PC-3 (cell line): Measurements from ENCODE around the gene FGF16. TPM values are rescaled to one million over a fixed set of nuclear protein-coding genes. Genes with fewer than 3 reads are reported as not detected.
A peak's percentile ranks its signal among the peaks of the same experiment; 100 is the strongest.

ENCODE experiments used
- ATAC-seq: fragments of 200-7000 bp; cut with Tn5 transposase; 2 replicates; pipeline ENCODE4 v1.9.1; 2020; ENCODE audit warnings: mild to moderate bottlenecking, moderate library complexity
- BruUV-seq: library from RNA; stranded (reverse); fragments of 400-500 nt; replicated peaks from 2 replicates; lab custom pipeline; 2021; lab: Mats Ljungman, UMichigan
- CTCF ChIA-PET: fragments of 300-600 bp; sonication (Branson Sonifier 250); formaldehyde crosslinking; loops from one replicate; lab custom pipeline; 2022; ENCODE audit warnings: antibody characterized with exemption; lab: Charles Lee
- POLR2A ChIA-PET: fragments of 300-600 bp; sonication (Branson Sonifier 250); formaldehyde crosslinking; loops from one replicate; lab custom pipeline; 2022; ENCODE audit warnings: antibody characterized with exemption; ENCODE audit not compliant: unreplicated experiment; lab: Charles Lee
- DNase-seq: peaks from one replicate; pipeline ENCODE4 v3.0.0-alpha.2; 2015
- H2AFZ ChIP-seq: fragments of 300-600 bp; sonication (generic); 2 replicates; pipeline ENCODE4 v1.6.0; 2016; ENCODE audit warnings: antibody characterized with exemption, low read length
- H3F3A ChIP-seq: fragments of 300-600 bp; sonication (generic); one replicate; pipeline ENCODE4 v1.6.0; 2017; ENCODE audit warnings: antibody characterized with exemption, low read length, control low read depth, mild to moderate bottlenecking; ENCODE audit not compliant: unreplicated experiment
- H3K27ac ChIP-seq: fragments of 300-600 bp; sonication (generic); 2 replicates; pipeline ENCODE4 v1.5.1; 2016; ENCODE audit warnings: mild to moderate bottlenecking, low read length
- H3K27me3 ChIP-seq: fragments of 300-600 bp; sonication (generic); 2 replicates; pipeline ENCODE4 v1.6.1; 2016; ENCODE audit warnings: low read length, mixed read lengths
- H3K36me3 ChIP-seq: fragments of 300-600 bp; sonication (generic); 2 replicates; pipeline ENCODE4 v1.6.1; 2016; ENCODE audit warnings: low read depth, mixed run types, low read length, mixed read lengths
- H3K4me1 ChIP-seq: fragments of 300-600 bp; sonication (generic); 2 replicates; pipeline ENCODE4 v1.5.1; 2016; ENCODE audit warnings: low read length; ENCODE audit not compliant: insufficient read depth
- H3K4me2 ChIP-seq: fragments of 300-600 bp; sonication (generic); 2 replicates; pipeline ENCODE4 v1.6.0; 2016; ENCODE audit warnings: low read length
- H3K4me3 ChIP-seq: fragments of 300-600 bp; sonication (generic); 2 replicates; pipeline ENCODE4 v1.5.1; 2016; ENCODE audit warnings: mild to moderate bottlenecking, low read length, mixed read lengths
- H3K79me2 ChIP-seq: fragments of 300-600 bp; sonication (generic); 2 replicates; pipeline ENCODE4 v1.6.1; 2017; ENCODE audit warnings: low read length, mixed read lengths
- H3K9ac ChIP-seq: fragments of 300-600 bp; sonication (generic); 2 replicates; pipeline ENCODE4 v1.6.0; 2016; ENCODE audit warnings: mild to moderate bottlenecking, low read length
- H3K9me2 ChIP-seq: fragments of 300-600 bp; sonication (generic); replicated peaks from 2 replicates; pipeline ENCODE4 v1.6.1; 2016; ENCODE audit warnings: mixed run types, low read length, mixed read lengths
- H3K9me3 ChIP-seq: fragments of 300-600 bp; sonication (generic); 2 replicates; pipeline ENCODE4 v1.6.1; 2016; ENCODE audit warnings: low read length, mixed read lengths
- H4K20me1 ChIP-seq: fragments of 300-600 bp; sonication (generic); 2 replicates; pipeline ENCODE4 v1.6.1; 2016; ENCODE audit warnings: low read length, mixed read lengths
- EZH2 ChIP-seq: fragments of 300-600 bp; sonication (generic); IDR thresholded peaks from one replicate; pipeline ENCODE4 v1.6.1; 2017; ENCODE audit warnings: antibody characterized with exemption, mild to moderate bottlenecking, low read length; ENCODE audit not compliant: unreplicated experiment
- EZH2phosphoT487 ChIP-seq: fragments of 300-600 bp; sonication (generic); IDR thresholded peaks from 2 replicates; pipeline ENCODE4 v1.6.1; 2018; ENCODE audit warnings: mild to moderate bottlenecking, antibody characterized with exemption, low read length, borderline replicate concordance
- intact Hi-C: fragments of 100-400 bp; cut with micrococcal nuclease; formaldehyde crosslinking; loops from 2 replicates; pipeline ENCODE4 v1.9.0; 2023
- total RNA-seq: library from RNA; depleted of rRNA; stranded (reverse); fragments of >200 nt; gene quantifications from 2 replicates; pipeline ENCODE4 v1.2.3, GENCODE V29; 2014
- TF ChIP-seq, protein P1 (sequence below): fragments of 300-600 bp; sonication (generic); conservative IDR thresholded peaks from 2 replicates; pipeline ENCODE4 v1.5.1; 2017; ENCODE audit warnings: antibody characterized with exemption, low read depth, mild to moderate bottlenecking, low read length

FGF16 gene
- total RNA-seq, 1 experiment from 2014 or later: not detected

DNA sequence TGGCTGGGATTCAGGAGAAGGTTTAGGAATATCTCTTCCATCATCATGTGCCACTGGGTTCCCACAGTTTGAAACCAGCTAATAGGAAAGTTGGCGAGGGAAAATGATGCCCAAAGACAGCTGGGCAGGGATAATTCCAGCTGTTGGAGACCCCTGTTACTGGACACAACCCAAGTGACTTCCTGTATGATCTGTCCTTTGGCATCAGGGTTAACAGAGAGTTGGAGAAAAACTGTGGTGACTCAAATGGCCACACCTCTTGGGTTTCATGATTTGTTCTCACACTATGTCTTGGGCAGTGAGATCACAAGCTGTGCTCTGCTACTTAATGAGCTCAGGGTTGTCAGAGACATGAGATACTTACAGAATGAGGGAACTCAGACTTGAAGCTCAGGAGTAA, 3.8 kb downstream of the FGF16 start:
- ATAC-seq (peak; percentile 62), DNase-seq (no peak)
- H3K4me2 ChIP-seq: 0 out of 2 replicates have a peak overlapping the region, but pooled peaks have one; percentile 6
- ChIA-PET POLR2A (no interaction called here), CTCF (no interaction called here)
- H4K20me1 ChIP-seq: no peaks in the 10 kb centered on the region
- no peak overlapping the region for H3K27ac ChIP-seq
- H3F3A ChIP-seq: no peaks in the 10 kb centered on the region
- no peaks in the 10 kb centered on the region for H3K9me3 ChIP-seq
- H3K9me2 ChIP-seq: no peaks in the 10 kb centered on the region
- H3K36me3 ChIP-seq: no peaks in the 10 kb centered on the region
- H3K9ac ChIP-seq: no peak overlapping the region
- no peaks in the 10 kb centered on the region for H3K27me3 ChIP-seq
- TF ChIP-seq EZH2 (no peak), EZH2phosphoT487 (no peak)
- no peaks in the 10 kb centered on the region for H3K79me2 ChIP-seq
- no peak overlapping the region for H3K4me3 ChIP-seq
- peaks cover 8% of the 10 kb centered on the region; the same call in 1 of the 2 replicates for H3K4me1 ChIP-seq
- 0 out of 2 replicates have a peak overlapping the region, but pooled peaks have one; percentile 33 for H2AFZ ChIP-seq
- intact Hi-C loops: no loop called here
- BruUV-seq: no TSS peak

DNA sequence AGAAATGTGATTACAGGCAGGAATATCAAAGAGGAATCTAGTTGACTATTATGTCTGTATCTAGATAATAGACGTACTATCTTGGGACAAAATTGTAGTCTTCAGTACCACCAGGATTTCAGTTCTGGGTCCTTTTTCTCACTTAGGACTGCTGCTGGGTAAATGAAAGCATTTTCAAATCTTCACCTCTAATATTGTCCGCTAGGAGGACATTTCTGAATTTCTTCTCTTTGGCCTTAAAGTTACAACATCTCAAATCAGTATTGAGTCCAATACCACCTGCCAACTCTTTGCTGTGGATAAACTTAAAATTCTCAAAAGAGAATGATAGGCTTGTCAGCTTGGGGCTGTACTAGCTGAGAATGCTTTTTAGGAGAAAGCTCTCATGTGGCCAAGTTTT, 6.0 kb downstream of the FGF16 start:
- CTCF ChIA-PET: no interaction called here
- Histone ChIP-seq H3K27me3 (no peaks in the 10 kb centered on the region), H3K4me3 (no peak overlapping the region), H2AFZ (no peak overlapping the region), H3K36me3 (no peaks in the 10 kb centered on the region), H4K20me1 (no peaks in the 10 kb centered on the region), H3K9me3 (no peaks in the 10 kb centered on the region), H3K4me2 (no peak overlapping the region), H3K4me1 (peaks cover 8% of the 10 kb centered on the region; the same call in 1 of the 2 replicates), H3K9me2 (no peaks in the 10 kb centered on the region), H3F3A (no peaks in the 10 kb centered on the region), H3K9ac (no peak overlapping the region), H3K27ac (no peak overlapping the region), H3K79me2 (no peaks in the 10 kb centered on the region)
- no TSS peak for BruUV-seq
- DNase-seq: no peak
- ATAC-seq: no peak
- intact Hi-C loops: no loop called here
- TF ChIP-seq EZH2phosphoT487: no peak
- TF ChIP-seq, protein P1, sequence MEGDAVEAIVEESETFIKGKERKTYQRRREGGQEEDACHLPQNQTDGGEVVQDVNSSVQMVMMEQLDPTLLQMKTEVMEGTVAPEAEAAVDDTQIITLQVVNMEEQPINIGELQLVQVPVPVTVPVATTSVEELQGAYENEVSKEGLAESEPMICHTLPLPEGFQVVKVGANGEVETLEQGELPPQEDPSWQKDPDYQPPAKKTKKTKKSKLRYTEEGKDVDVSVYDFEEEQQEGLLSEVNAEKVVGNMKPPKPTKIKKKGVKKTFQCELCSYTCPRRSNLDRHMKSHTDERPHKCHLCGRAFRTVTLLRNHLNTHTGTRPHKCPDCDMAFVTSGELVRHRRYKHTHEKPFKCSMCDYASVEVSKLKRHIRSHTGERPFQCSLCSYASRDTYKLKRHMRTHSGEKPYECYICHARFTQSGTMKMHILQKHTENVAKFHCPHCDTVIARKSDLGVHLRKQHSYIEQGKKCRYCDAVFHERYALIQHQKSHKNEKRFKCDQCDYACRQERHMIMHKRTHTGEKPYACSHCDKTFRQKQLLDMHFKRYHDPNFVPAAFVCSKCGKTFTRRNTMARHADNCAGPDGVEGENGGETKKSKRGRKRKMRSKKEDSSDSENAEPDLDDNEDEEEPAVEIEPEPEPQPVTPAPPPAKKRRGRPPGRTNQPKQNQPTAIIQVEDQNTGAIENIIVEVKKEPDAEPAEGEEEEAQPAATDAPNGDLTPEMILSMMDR: no peak
- POLR2A ChIA-PET: no interaction called here

DNA sequence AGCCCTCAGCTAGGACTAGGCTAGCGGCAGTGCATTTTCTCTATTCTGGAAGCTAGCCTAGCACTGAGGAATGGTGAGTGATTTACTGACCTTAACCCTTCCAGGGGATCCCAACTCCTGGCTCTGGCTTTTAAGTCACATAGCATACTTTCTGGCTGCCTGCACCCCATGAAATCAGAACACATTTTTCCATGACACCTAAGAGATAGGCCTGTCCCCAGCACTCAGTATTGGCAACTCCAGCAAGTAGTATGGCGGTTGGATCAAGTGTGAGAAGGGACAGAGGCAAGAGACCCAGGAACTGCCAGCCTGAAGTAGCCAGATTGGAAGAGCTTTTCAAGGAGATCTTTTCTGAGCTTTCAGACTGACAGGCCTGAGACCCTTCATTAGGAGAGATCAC, 8.2 kb downstream of the FGF16 start:
- no peak overlapping the region for H3K9ac ChIP-seq
- no peak overlapping the region for H3K27ac ChIP-seq
- POLR2A ChIA-PET: no interaction called here
- no peaks in the 10 kb centered on the region for H4K20me1 ChIP-seq
- H3F3A ChIP-seq: no peaks in the 10 kb centered on the region
- H3K4me2 ChIP-seq: no peak overlapping the region
- no peaks in the 10 kb centered on the region for H3K9me3 ChIP-seq
- H3K79me2 ChIP-seq: no peaks in the 10 kb centered on the region
- no peaks in the 10 kb centered on the region for H3K27me3 ChIP-seq
- H2AFZ ChIP-seq: no peak overlapping the region
- no peak for TF ChIP-seq EZH2phosphoT487
- TF ChIP-seq, protein P1: no peak
- H3K36me3 ChIP-seq: no peaks in the 10 kb centered on the region
- intact Hi-C loops: no loop called here
- no peaks in the 10 kb centered on the region for H3K9me2 ChIP-seq
- BruUV-seq: no TSS peak
- no peak for ATAC-seq
- CTCF ChIA-PET: no interaction called here
- H3K4me3 ChIP-seq: no peak overlapping the region
- peaks cover 8% of the 10 kb centered on the region; the same call in 1 of the 2 replicates for H3K4me1 ChIP-seq
- no peak for DNase-seq
